ENCODE results near the gene DACT1.

The DACT1 gene

GRCh38 chr14:58668848-58669480, 31.2 kb downstream of the DACT1 start:
- no peak for DNase-seq (ENCODE audit: low spot score)

- DNase-seq (ENCODE audit: low spot score), result no peak
Observed at GRCh38 chr14:58669556-58670200, 31.9 kb downstream of the DACT1 start.

GRCh38 chr14:58671024-58671423, 33.3 kb downstream of the DACT1 start:
- DNase-seq (ENCODE audit: low spot score), result no peak

DNA sequence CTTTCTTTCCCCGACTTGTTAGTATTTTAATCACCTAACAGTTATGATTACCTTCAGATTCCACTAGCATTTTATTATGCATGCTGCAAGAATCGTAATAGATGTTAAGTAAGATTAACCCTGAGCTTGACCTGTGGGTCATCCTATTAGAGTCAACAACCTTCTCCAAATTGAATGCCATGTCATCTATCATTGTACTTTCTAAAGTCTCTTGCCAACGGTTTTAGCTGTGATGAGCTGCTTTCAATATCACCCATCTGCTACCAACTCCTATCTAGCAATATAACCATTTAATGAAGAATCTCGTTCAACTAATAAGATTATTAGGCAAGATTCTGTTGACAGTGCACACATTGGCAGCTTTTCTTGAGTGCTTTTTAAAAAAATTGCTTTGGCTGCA, 33.7 kb downstream of the DACT1 start:
- DNase-seq (ENCODE audit: low spot score), result no peak

DNA sequence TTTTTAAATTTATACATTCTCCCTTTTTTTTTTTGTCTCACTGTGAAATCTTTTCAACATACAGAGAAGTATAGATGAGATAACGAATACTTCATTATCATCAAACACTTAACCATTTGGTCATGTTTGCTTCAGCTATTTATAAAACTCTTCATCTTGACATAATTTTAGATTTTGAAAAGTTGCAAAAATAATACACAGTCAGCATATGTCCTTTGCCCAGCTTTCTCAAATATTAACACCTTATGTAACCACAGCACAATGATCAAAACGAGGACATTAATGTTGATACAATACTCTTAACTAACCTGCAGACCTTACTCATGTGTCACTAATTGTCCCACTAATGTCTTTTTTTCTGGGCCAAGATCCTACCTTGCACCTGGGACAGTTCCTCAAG, 36.0 kb downstream of the DACT1 start:
- no peak for DNase-seq (ENCODE audit: low spot score)

DNA sequence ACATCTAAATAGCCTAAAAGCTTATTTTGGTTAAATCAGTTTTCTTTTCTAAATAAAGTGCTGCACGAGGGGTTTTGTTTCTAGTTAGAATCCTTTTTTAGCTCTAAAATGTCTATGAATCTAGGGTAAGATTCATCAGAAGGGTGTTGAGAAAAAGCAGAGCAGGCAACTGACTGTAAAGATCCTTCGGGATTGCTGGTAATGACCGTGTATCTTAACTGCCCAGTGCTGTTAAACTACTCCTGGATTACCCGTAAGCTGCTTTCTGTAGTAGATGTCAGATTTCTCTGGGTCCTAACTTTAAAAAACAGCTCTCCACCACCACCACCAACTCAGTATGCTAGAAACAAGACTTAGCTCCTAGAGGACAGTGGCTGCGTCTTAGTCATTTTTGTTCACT, 39.2 kb downstream of the DACT1 start:
- no peak for DNase-seq (ENCODE audit: low spot score)

- no peak for DNase-seq (ENCODE audit: low spot score)
Observed at GRCh38 chr14:58677517-58677916, 39.8 kb downstream of the DACT1 start.

- no peak for DNase-seq (ENCODE audit: low spot score)
Observed at GRCh38 chr14:58677996-58678395, 40.2 kb downstream of the DACT1 start.

DNA sequence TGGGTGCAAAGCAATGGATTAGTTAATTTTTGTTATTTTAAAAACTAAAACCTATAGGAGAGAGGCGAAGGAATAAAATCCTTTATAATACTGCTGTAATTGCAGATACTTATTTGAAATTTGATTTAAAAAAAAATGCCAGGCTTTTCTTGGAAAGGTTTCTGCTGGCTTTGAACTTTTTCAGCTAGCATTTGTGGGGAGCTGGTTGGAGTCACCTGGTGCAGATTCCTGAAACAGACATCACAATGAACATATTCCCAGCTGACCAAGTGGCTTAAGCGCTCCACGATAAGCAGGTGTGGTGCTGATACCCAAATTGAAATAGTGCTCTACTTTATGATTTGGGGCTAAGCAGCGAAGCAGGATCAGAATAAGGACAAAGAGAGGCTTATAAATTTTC, 42.9 kb downstream of the DACT1 start:
- DNase-seq (ENCODE audit: low spot score), result no peak

DNA sequence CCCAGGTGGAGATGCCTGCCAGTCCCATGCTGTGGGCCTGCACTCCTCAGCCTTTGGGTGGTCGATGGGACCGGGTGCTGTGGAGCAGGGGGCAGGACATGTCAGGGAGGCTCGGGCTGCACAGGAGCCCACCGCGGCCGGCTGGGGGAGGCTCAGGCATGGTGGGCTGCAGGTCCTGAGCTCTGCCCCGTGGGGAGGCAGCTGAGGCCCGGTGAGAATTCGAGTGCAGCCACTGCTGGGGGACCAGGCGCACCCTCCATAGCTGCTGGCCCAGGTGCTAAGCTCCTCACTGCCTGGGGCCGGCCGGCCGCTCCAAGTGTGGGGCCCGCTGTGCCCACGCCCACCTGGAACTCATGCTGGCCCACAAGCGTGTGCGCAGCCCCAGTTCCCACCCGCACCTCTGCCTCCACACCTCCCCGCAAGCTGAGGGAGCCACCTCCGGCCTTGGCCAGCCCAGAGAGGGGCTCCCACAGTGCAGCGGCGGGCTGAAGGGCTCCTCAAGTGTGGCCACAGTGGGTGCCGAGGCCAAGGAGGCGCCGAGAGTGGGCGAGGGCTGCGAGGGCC, 49.6 kb downstream of the DACT1 start:
- no peak for DNase-seq (ENCODE audit: low spot score)

DNA sequence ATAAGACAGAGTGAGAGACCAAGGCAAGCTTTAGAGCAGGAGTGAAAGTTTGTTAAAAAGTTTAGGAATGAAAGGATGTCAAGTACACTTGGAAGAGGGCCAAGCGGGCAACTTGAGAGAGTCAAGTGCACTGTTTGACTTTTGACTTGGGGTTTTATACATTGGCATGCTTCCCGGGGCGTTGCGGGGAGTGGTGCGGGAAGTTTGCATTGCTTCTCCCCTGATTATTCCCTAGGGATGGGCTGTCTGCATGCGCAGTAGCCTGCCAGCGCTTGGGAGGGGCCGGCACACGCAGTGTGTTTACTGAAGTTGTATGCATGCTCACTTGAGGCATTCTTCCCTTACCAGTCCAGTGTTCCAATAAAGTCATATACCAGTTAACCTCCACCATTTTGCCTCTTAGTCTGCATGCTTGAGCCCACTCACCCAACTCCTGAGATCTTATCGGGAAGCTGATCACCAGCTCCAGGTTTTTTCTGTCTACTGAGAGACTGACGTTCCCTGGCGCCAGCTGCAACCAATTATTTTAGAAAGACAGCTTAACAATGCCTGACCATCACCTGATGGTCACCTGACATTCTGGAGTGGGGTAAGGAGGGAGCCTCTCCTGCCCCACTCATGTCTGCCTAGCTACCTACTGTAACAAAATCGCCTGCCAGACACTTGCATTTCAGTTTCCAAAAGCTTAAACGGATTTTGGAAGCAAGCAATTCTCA, 53.2 kb downstream of the DACT1 start:
- DNase-seq (ENCODE audit: low spot score), result no peak

DNA sequence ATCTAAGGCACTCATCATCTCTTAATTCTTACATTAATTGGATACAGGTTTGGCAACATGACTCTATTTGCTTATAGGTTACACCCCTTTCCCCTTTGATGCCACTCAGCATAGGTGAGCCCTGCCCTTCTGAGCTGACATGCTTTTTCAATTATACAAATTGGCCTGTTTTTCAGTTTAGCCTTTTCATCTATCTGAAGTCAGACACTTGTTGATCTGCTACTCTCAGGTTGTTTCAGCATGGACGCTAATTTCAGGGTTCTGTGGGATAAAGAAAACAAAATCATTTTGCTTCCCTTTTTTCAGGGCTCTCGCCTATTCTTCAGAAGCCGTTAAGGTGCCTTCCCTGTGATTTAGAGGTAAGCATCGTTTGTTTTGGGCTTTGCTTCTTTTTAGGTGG, 55.3 kb downstream of the DACT1 start:
- no peak for DNase-seq (ENCODE audit: low spot score)

DNA sequence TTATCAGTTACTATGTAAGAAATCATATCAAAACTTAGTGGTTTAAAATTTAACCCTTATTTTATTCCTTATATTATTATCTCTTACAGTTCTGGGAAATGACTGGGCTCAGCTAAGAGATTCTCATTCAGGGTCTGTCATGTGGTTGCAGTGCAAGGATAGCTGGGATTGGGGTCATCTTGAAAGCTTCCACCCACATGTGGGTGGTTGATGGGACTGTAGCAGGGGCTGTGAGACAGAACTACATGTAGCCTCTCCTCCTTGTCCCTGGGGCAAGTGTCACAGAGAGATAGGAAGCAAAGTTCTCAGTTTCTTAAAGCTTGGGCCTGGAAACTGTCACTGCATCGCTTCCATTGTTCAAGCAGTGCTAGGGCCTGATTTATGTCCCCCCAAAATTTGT, 57.8 kb downstream of the DACT1 start:
- no peak for DNase-seq (ENCODE audit: low spot score)

- DNase-seq (ENCODE audit: low spot score), result no peak
Observed at GRCh38 chr14:58697266-58697929, 59.6 kb downstream of the DACT1 start.

All from NAMALWA (cell line).